Brain pericyte (primary cell): ENCODE measurements around the gene LUZP2.

Experiments used
- DNase-seq: peaks from one replicate; pipeline ENCODE4 v3.0.0-alpha.2; 2012; ENCODE audit warnings: low read depth, low spot score

The LUZP2 gene

DNA sequence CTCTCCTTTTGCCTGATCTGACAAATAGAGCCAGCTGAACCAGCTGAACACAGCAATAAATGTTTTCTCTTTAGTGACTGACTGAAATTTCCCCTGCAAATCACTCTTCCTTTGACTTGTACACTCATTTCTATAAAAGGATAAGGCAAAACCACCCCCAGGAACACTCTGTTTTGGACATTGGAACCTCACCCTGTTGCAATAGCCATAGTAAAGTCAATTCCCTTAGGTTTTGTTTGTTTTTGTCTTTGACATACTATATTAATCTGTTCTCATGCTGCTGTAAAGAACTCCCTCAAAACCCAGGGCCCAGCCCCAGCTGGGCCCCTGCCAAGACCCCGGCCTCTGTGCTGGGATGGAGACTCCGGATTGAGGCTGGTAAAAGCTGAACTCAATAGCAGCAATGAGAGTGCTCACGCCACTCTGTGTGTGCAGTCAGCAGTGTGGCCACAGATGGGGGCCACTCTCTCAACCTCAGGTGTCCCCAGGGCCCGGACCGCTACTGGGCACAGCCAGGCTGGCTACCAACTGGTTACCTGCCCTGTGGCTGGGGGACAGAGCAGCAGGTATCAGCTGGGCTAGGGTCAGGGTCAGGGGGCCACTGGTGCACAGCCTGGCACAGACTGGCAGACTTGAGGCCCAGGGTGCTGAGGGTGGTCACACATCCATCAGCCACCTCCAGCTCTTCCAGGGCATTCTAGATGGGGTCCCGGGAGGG is 597.4 kb downstream of the LUZP2 start:
- no peak for DNase-seq

DNA sequence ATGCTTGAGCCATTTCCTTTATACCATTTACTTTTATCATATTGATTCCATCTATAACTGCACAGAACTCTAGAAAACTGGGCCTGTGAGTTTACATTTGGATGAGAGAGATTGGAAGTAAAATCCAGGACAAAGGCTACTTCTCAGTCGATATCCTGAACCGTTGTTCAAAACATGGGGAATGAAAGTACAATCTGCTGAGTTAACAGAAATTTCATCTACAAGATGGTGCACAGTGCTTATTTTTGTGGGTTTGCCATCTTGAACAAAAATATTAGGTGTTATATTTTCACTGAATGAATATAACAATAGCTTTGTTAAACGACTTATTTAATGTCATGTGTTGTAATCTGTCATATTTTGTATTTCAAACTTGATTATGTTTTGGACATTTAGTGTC is 622.6 kb downstream of the LUZP2 start:
- no peak for DNase-seq
